ENCODE measurements around the gene MTR.

Gene MTR

DNA sequence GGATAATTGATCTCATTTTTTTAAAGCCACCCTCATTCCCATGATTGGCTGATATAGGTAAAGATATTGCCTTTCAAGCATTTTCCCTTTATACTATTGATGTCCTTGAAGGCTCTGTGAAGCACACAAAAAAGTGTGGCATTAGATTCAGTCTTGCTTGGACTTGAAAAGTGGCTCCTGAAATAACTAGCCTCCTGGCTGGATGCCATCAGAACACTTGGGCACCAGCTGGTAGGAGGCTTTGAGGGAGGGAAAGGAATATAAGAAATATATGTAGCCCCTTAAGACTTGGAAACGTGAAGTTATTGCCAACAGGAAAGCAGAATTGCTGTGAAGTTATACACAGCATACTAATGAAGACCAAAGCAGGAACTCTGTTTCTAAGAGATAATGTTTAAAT lies 14.1 kb downstream of the MTR start:
- TF ChIP-seq ZFX (IDR thresholded peaks at IDR 0.05; ENCODE audit: borderline replicate concordance): no peak
- TF ChIP-seq, protein P1, sequence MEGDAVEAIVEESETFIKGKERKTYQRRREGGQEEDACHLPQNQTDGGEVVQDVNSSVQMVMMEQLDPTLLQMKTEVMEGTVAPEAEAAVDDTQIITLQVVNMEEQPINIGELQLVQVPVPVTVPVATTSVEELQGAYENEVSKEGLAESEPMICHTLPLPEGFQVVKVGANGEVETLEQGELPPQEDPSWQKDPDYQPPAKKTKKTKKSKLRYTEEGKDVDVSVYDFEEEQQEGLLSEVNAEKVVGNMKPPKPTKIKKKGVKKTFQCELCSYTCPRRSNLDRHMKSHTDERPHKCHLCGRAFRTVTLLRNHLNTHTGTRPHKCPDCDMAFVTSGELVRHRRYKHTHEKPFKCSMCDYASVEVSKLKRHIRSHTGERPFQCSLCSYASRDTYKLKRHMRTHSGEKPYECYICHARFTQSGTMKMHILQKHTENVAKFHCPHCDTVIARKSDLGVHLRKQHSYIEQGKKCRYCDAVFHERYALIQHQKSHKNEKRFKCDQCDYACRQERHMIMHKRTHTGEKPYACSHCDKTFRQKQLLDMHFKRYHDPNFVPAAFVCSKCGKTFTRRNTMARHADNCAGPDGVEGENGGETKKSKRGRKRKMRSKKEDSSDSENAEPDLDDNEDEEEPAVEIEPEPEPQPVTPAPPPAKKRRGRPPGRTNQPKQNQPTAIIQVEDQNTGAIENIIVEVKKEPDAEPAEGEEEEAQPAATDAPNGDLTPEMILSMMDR (IDR thresholded peaks at IDR 0.05): no peak
- H3K27ac ChIP-seq: no peak overlapping the region

DNA sequence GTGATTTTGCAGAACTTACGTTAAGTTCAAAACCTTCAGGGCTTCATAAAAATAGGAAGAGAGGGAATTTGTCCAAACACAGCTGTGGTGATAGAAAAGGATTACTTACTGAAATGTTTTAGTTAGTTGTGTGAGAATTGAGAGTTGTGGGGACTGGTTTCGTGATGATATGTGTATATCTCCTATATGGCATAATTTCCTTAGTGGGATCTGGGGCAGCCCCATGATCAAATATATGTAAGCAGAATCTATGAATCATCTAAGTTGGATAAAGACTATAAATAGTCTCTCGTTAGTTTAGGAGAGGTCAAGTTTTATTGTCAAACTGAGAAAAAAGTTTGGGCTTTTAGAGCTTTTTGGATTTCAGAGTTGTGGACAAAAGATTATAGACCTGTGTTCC lies 14.9 kb downstream of the MTR start:
- no peak for TF ChIP-seq ZFX (IDR thresholded peaks at IDR 0.05; ENCODE audit: borderline replicate concordance)
- TF ChIP-seq, protein P1 (IDR thresholded peaks at IDR 0.05): no peak
- no peak overlapping the region for H3K27ac ChIP-seq

DNA sequence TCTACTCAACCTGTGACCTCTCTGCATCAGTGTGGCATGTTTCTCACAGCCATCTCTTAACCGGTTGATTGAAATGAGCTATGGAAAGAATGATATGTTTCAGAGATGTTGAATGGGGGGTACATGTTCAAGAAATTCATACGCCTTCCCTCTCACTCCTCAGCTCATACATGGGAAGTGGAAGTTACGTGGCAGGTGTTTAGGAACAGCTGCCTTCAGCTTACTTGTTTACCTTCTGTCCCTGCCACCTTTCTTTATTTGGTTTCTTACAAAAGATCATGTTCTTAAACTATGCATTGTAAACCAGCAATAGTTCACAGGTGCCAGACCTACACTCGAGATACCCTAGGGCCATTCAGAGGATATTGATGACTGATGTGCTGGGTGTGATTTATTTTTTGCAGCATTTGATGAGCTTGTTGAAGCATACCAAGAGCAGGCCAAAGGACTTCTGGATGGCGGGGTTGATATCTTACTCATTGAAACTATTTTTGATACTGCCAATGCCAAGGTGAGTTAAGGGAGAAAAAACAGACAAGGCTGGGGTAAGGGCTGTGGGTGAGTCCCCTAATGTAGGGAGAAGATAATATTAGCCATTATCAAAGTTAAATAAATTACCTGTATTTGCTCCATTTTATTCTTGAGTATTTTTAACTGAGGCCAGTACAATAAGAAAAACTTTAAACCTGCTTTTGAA lies 17.4 kb downstream of the MTR start:
- H3K27ac ChIP-seq: no peak overlapping the region
- TF ChIP-seq ZFX (IDR thresholded peaks at IDR 0.05; ENCODE audit: borderline replicate concordance): no peak
- TF ChIP-seq, protein P1 (IDR thresholded peaks at IDR 0.05): no peak

DNA sequence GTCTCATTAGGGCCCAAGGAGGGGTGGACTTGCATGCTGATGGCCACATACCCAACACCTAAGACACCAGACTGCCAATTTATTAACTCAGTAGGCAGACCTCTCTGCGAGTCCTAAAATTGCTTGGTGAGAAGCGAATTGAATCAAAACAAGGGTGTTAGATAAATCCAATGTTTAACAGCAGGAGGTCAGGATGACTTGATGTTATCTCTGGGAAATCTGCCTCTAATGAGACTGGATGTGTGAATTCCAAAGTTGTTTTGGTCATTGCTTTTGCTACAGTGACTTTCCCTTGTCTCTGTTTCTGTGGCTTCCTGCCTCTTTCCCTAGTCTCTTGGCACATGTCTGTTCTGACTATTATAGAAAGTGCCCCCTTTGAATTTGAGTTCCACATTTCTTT lies 20.8 kb downstream of the MTR start:
- TF ChIP-seq, protein P1 (IDR thresholded peaks at IDR 0.05): no peak
- TF ChIP-seq ZFX (IDR thresholded peaks at IDR 0.05; ENCODE audit: borderline replicate concordance): no peak
- H3K27ac ChIP-seq: no peak overlapping the region

DNA sequence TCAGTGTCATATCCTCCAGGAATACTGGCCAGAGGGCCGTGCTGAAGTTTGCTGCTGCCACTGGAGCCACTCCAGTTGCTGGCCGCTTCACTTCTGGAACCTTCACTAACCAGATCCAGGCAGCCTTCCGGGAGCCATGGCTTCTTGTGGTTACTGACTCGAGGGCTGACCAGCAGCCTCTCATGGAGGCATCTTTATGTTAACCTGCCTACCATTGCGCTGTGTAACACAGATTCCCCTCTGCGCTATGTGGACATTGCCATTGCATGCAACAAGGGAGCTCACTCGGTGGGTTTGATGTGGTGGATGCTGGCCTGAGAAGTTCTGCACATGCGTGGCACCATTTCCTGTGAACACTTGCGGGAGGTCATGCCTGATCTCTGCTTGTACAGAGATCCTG lies 24.8 kb downstream of the MTR start:
- no peak for TF ChIP-seq ZFX (IDR thresholded peaks at IDR 0.05; ENCODE audit: borderline replicate concordance)
- TF ChIP-seq, protein P1 (IDR thresholded peaks at IDR 0.05): no peak

DNA sequence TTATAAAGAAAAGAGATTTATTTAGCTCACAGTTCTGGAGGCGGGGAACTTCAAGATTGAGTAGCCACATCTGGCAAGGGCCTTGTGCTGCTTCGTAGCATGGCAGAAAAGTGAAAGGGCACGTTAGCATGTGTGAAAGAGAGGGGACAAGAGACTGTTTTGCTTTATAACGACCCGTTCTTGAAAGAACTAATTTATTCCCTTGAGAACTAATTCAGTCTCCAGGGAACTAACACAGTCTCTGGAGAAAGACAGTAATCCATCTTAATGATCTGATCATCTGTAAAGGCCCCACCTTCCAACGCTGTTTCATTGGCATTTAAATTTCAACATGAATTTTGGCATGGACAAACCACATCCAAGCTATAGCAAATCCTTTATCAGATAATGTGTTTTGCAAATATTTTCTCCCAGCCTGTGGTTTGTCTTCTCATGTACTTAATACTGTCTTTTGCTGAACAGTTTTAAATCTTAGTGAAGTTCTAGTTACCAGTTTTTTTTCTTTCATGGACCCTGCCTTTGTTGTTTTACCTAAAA lies 26.1 kb downstream of the MTR start:
- TF ChIP-seq, protein P1 (IDR thresholded peaks at IDR 0.05): no peak
- TF ChIP-seq ZFX (IDR thresholded peaks at IDR 0.05; ENCODE audit: borderline replicate concordance): no peak

More for the DNA sequence above, 24.8 kb downstream of the MTR start:
- no peak overlapping the region for H3K27ac ChIP-seq

DNA sequence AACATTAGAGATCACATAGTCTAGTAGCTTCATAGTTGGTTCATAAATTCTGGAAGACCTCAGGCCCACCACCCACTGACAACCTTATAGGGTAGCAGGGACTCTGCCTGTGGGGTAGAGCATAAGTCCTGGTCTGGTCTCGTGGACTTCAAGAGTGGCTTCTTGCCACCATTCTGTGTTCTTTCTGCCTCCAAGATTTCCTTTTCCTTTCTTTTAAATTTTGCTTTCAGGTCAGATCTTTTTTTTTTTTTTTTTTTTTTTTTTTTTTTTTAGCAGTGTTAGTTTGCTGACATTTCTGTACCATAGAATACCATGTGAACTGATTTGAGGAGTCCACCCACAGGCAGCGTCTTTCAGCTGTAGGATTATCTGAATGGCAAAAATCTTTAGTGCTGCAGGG lies 28.5 kb downstream of the MTR start:
- TF ChIP-seq, protein P1 (IDR thresholded peaks at IDR 0.05): no peak
- no peak for TF ChIP-seq ZFX (IDR thresholded peaks at IDR 0.05; ENCODE audit: borderline replicate concordance)

More for the DNA sequence above, 26.1 kb downstream of the MTR start:
- H3K27ac ChIP-seq: no peak overlapping the region

More for the DNA sequence above, 28.5 kb downstream of the MTR start:
- H3K27ac ChIP-seq: no peak overlapping the region
